ENCODE data around the gene DOCK4.

GRCh38 chr7:111821046-111821445 lies 385.2 kb downstream of the DOCK4 start:
- TF ChIP-seq POLR2A (IDR thresholded peaks at IDR 0.05): no peak
- TF ChIP-seq CTCF (IDR thresholded peaks at IDR 0.05): no peak
